MG63 (cell line): Measurements from ENCODE around the gene DDX51. TPM values are rescaled to one million over a fixed set of nuclear protein-coding genes. Genes with fewer than 3 reads are reported as not detected.
"Not testable (repeated sequence)": the region's sequence is repeated elsewhere in the genome, so short reads cannot be mapped to it uniquely, and the experiment has no call there.

Source experiments
- DNase-seq: peaks from one replicate; pipeline ENCODE4 v3.0.0-alpha.2; 2020
- H3K27me3 ChIP-seq: fragments of 250-450 bp; sonication (Bioruptor Pico); 2 replicates; pipeline ENCODE4 v1.5.1; 2020; ENCODE audit warnings: mild to moderate bottlenecking, moderate library complexity
- H3K36me3 ChIP-seq: fragments of 250-450 bp; sonication (Bioruptor Pico); 2 replicates; pipeline ENCODE4 v1.5.1; 2020; ENCODE audit warnings: mild to moderate bottlenecking, moderate library complexity
- H3K4me3 ChIP-seq: fragments of 250-450 bp; sonication (Bioruptor Pico); 2 replicates; pipeline ENCODE4 v1.5.1; 2020; ENCODE audit warnings: mild to moderate bottlenecking, moderate library complexity
- H3K9me3 ChIP-seq: fragments of 250-450 bp; sonication (Bioruptor Pico); 2 replicates; pipeline ENCODE4 v1.5.1; 2020; ENCODE audit warnings: mild to moderate bottlenecking, moderate library complexity
- total RNA-seq: library from RNA; depleted of rRNA; stranded (reverse); fragments of >200 nt; shearing (Covaris generic); gene quantifications from 2 replicates; pipeline ENCODE4 v1.2.3, GENCODE V29; 2014; ENCODE audit warnings: low replicate concordance

The DDX51 gene
- total RNA-seq, 1 experiment from 2014 or later = 17.3 TPM

- peaks cover 22% of the 10 kb centered on the region for H3K36me3 ChIP-seq
- H3K9me3 ChIP-seq = peaks cover 2% of the 10 kb centered on the region; the same call in 1 of the 2 replicates
- no peak overlapping the region for H3K4me3 ChIP-seq
- no peak for DNase-seq
- no peaks in the 10 kb centered on the region for H3K27me3 ChIP-seq
Measured at GRCh38 chr12:132152411-132152821, 8.3 kb upstream of the DDX51 start.

DNA sequence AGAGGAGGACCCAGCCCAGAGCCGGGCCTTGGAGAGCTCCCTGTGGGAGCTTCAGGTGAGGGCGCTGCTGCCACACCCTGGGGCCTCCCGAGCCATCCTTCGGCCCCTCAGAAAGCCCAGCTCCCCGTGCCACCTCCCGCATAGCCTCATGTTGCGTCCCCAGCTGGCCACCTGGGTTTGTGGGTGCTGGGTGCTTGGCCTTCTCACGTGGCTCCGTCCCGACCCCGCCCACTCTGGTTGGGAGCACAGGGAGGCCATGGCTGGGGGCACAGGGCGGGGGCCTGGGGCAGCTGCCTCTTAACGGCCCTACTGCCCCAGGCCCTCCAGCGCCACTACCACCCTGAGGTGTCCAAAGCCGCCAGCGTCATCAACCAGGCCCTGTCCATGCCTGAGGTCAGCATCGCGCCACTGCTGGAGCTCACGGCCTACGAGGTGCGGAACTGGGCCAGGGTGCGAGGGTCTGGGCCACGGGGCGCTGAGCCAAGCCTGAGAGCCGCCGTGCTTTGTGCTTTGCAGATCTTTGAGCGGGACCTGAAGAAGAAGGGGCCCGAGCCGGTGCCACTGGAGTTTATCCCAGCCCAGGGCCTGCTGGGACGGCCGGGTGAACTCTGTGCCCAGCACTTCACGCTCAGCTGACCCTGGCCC is 7.8 kb upstream of the DDX51 start:
- Histone ChIP-seq H3K4me3 (no peak overlapping the region), H3K27me3 (no peaks in the 10 kb centered on the region), H3K36me3 (peaks cover 24% of the 10 kb centered on the region), H3K9me3 (peaks cover 2% of the 10 kb centered on the region; the same call in 1 of the 2 replicates)
- DNase-seq = no peak

DNA sequence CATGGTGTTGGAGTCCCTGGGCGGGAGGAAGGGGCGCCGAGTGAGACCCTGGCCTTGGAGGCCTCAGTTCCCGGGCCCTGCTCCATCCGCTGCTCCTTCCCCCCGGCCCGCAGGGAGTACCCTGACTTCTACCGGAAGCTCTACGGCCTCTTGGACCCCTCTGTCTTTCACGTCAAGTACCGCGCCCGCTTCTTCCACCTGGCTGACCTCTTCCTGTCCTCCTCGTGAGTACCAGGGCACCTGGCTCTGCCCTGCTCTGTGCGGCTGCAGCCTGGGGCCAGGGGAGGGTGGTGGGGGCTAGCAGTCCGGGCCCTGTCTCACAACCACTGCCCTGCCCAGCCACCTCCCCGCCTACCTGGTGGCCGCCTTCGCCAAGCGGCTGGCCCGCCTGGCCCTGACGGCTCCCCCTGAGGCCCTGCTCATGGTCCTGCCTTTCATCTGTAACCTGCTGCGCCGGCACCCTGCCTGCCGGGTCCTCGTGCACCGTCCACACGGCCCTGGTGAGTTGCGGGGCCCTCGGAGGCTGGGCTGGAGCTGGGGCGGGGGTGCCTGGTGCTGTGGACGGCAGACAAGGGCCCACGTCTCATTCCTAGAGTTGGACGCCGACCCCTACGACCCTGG is 7.1 kb upstream of the DDX51 start:
- Histone ChIP-seq H3K4me3 (no peak overlapping the region), H3K27me3 (no peaks in the 10 kb centered on the region), H3K9me3 (peaks cover 1% of the 10 kb centered on the region; the same call in 1 of the 2 replicates), H3K36me3 (peaks cover 24% of the 10 kb centered on the region)
- no peak for DNase-seq

DNA sequence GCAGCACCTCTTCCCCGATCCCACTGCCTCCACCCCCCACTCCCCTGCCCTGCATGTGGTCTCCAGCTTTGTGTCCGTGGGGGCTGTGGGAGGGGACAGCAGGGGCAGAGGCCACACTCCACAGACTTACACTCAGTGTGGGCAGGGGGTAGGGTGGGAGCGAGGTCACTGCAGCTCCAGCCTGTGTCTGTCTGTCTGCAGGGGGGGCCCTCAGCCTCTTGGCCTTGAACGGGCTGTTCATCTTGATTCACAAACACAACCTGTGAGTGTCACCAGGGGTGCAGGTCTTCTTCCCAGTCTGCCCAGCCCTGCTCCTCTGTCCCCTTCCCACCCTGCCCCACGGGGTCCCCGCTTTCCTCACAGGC is 6.6 kb upstream of the DDX51 start:
- Histone ChIP-seq H3K27me3 (no peaks in the 10 kb centered on the region), H3K36me3 (peaks cover 22% of the 10 kb centered on the region), H3K9me3 (no peaks in the 10 kb centered on the region), H3K4me3 (no peak overlapping the region)
- no peak for DNase-seq

GRCh38 chr12:132149526-132149925 is 5.4 kb upstream of the DDX51 start:
- not testable (repeated sequence) for H3K4me3 ChIP-seq, DNase-seq, H3K9me3 ChIP-seq, H3K27me3 ChIP-seq
- peaks cover 27% of the 10 kb centered on the region for H3K36me3 ChIP-seq

DNA sequence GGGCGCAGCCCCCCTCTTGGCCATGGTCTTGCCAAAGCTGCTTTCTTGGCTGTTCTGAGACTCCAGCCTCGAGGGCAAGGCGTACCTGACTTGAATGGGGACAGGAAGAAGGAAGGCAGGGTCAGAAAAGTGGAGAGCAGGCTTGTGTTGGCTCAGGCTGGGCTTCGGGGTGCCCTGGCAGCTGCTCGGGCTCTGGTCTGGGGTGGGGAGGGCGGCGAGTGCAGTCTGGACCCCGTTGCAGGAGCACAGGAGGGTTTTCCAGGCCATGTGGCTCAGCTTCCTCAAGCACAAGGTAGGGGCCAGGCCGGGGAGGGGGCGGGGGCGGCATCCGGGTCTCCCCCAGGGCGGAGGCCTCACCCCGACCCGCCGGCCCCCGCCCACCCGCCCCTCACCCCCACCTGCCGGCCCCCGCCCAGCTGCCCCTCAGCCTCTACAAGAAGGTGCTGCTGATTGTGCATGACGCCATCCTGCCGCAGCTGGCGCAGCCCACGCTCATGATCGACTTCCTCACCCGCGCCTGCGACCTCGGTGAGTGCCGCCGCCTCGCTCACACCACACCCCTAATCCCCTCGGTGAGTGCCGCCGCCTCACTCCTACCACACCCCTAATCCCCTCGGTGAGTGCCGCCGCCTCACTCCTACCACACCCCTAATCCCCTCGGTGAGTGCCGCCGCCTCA is 4.4 kb upstream of the DDX51 start:
- no peak for DNase-seq
- Histone ChIP-seq H3K36me3 (peaks cover 29% of the 10 kb centered on the region), H3K9me3 (no peaks in the 10 kb centered on the region), H3K4me3 (no peak overlapping the region), H3K27me3 (no peaks in the 10 kb centered on the region)

DNA sequence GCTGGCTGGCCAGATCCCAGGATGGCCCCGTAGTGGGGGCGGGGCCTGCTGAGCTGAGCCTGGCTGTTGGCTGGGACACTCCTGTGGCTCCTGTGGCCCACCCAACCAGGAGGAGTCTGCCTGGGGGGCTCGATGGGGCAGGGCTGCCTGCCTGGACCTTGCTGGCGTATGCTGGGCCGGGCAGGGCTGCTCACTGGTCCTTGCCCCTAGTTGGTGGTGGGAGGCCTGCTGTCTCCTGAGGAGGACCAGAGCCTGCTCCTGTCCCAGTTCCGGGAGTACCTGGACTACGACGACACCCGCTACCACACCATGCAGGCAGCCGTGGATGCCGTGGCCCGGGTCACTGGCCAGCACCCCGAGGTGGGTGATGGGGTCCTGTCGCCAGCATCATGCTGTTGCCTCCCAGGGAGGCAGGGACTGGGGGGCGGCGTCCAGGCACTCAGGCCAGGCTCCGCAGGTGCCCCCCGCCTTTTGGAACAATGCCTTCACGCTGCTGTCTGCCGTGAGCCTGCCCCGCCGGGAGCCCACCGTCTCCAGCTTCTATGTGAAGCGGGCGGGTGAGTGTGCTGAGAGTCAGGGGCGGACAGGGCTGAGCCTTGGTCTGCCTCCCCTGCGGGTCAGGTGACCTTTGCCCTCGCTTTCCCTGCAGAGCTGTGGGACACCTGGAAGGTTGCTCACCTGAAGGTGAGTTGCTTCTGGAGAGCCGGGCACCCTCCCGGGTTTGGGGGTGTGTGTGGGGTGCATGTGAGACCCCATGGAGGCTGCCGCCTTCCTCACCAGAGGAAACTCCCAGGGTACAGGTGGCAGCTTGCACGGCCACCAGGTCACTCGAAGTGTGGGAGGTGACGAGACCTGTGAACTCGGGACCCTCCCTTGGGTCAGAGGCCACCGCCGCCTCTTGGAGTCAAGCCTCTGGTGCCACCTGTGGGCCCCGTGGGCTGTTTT is 3.6 kb upstream of the DDX51 start:
- Histone ChIP-seq H3K4me3 (no peak overlapping the region), H3K36me3 (peaks cover 30% of the 10 kb centered on the region), H3K27me3 (no peaks in the 10 kb centered on the region), H3K9me3 (no peaks in the 10 kb centered on the region)
- no peak for DNase-seq

- H3K4me3 ChIP-seq = no peak overlapping the region
- no peaks in the 10 kb centered on the region for H3K9me3 ChIP-seq
- DNase-seq = no peak
- H3K27me3 ChIP-seq = no peaks in the 10 kb centered on the region
- peaks cover 33% of the 10 kb centered on the region for H3K36me3 ChIP-seq
Measured at GRCh38 chr12:132146772-132147422, 2.8 kb upstream of the DDX51 start.

DNA sequence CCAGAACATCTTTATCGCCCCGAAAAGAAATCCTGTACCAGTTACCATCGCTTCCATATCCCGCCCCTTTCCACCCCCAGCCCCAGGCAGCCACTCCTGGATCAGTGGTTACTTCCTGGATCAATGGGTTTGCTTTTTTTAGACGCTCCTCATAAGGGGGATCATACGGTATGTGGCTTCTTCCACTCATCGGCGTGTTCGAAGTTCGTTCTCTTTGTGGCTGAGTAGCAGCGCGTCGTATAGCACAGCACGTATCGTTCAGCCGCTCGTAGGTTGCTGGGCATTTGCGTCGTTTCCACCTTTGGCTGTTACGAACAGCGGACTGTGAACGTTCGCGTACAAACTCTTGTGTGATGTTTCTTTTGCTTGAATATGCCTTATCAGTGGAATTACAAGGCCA is 2.0 kb upstream of the DDX51 start:
- no peak overlapping the region; the same call in 1 of the 2 replicates for H3K4me3 ChIP-seq
- DNase-seq = no peak
- H3K9me3 ChIP-seq = no peaks in the 10 kb centered on the region
- peaks cover 41% of the 10 kb centered on the region for H3K36me3 ChIP-seq
- no peaks in the 10 kb centered on the region for H3K27me3 ChIP-seq

DNA sequence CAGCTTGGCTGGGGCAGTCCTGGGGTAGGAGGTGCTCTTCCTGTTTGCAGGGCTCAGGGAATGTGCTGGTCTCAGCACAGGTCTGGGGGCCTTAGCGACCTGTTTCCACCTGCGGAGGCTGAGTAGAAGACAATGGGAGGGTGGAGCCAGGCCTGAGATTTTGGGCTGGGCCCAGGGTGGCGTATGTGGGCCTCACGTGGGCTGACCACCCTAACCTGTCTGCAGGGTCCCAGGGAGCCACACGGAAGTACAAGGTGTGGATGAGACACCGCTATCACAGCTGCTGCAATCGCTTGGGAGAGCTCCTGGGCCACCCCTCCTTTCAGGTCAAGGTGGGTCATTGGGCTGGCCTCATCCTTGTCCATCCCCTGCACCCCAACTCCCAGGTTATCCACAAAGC is 1.2 kb upstream of the DDX51 start:
- Histone ChIP-seq H3K9me3 (no peaks in the 10 kb centered on the region), H3K36me3 (peaks cover 48% of the 10 kb centered on the region), H3K4me3 (peak overlapping the region; percentile 96), H3K27me3 (no peaks in the 10 kb centered on the region)
- no peak for DNase-seq

DNA sequence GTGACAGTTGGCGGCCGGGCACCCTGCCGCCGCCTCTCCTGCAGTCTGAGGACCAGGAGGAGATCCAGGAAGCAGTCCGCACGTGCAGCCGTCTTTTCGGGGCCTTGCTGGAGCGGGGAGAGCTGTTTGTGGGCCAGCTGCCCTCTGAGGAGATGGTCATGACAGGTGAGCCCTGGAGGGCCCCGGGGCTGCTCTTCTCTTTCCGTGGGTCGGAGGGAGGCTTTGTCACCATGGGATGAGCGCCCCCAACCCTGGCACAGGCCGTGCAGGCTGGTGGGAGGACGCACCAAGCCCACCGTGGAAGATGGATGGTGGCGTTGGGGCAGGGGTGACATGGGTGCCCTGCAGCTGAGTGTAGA is 670 bp upstream of the DDX51 start:
- Histone ChIP-seq H3K36me3 (peaks cover 54% of the 10 kb centered on the region), H3K4me3 (peak overlapping the region; percentile 96), H3K27me3 (no peaks in the 10 kb centered on the region), H3K9me3 (no peaks in the 10 kb centered on the region)
- DNase-seq = no peak

- DNase-seq = no peak
- Histone ChIP-seq H3K36me3 (peaks cover 67% of the 10 kb centered on the region), H3K27me3 (no peaks in the 10 kb centered on the region), H3K4me3 (peak overlapping the region; percentile 96), H3K9me3 (no peaks in the 10 kb centered on the region)
Measured at GRCh38 chr12:132143336-132144071, 615 bp downstream of the DDX51 start.

- H3K27me3 ChIP-seq = no peaks in the 10 kb centered on the region
- H3K4me3 ChIP-seq = peak overlapping the region; percentile 96
- no peak for DNase-seq
- H3K9me3 ChIP-seq = no peaks in the 10 kb centered on the region
- H3K36me3 ChIP-seq = peaks cover 63% of the 10 kb centered on the region
Measured at GRCh38 chr12:132142679-132143335, 1.3 kb downstream of the DDX51 start.

DNA sequence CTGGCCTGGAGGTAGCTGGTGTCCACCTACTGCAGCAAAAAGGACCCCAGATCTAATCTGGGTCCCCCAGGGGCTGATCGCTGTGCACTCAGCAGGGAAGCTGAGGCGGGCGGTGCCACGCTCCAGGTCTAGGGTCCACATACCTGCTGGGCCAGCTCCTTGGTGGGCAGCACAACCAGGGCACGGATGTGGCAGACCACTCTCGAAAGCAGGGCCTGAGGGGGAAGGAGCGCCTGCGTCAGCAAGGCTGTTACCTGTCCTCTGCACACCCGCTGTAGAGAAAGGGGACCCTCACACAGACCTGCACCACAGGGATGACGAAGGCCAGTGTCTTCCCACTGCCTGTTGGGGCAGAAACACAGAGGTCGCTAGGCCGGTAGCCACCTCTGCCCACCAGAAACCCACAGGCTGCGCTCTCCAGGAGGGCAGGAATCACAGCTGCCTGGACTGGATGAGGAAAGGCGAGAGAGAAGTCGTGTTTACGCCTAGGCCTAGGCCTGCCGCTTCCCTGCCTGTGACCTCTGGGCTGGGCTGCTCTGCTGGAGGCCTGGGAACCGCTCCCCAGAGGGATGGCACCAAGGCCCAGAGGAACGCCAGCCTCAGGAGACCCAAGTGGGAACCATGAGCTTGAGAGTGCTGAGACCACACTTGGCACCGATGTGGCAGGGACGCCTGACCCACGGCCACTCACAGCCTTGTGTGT is 2.0 kb downstream of the DDX51 start:
- Histone ChIP-seq H3K27me3 (no peaks in the 10 kb centered on the region), H3K9me3 (no peaks in the 10 kb centered on the region), H3K36me3 (peaks cover 58% of the 10 kb centered on the region), H3K4me3 (peak overlapping the region; percentile 96)
- DNase-seq = no peak
